ENCODE results near the gene NOL12. TPM values are rescaled to one million over a fixed set of nuclear protein-coding genes. Genes with fewer than 3 reads are reported as not detected.
A peak's percentile ranks its signal among the peaks of the same experiment; 100 is the strongest.

NOL12 gene
- polyA plus RNA-seq, 1 of the 3 experiments (the other 2 are of a cell fraction), result 52.2 TPM

DNA sequence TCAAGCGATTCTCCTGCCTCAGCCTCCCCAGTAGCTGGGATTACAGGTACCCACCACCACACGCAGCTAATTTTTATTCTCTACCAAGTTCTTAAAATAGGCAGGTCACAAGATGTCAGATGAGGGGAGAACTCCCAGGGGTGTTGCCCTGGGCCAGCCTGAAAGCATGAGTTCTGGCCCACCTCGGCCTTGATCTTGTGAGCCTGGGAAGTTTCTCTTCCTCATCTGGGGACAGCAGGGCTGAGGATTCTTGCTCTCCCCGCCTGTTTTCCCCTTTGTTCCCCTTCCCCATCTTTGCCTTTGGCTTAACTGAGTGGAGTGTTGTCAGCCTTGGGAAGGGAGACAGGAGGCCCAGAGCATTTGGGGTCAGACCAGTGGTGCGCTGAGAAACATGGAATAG lies 24.1 kb upstream of the NOL12 start:
- TF ChIP-seq TEAD4 (IDR thresholded peaks at IDR 0.05; ENCODE audit: borderline replicate concordance, insufficient read depth) (no peak), EZH2phosphoT487 (IDR thresholded peaks at IDR 0.05; ENCODE audit: borderline replicate concordance, low read depth) (no peak), TAF1 (IDR thresholded peaks at IDR 0.05; ENCODE audit: borderline replicate concordance, low read depth, low read length) (no peak), CTCF (IDR thresholded peaks at IDR 0.05) (no peak), MAX (IDR thresholded peaks at IDR 0.05; ENCODE audit: low read depth) (no peak)
- TF ChIP-seq, protein P1, sequence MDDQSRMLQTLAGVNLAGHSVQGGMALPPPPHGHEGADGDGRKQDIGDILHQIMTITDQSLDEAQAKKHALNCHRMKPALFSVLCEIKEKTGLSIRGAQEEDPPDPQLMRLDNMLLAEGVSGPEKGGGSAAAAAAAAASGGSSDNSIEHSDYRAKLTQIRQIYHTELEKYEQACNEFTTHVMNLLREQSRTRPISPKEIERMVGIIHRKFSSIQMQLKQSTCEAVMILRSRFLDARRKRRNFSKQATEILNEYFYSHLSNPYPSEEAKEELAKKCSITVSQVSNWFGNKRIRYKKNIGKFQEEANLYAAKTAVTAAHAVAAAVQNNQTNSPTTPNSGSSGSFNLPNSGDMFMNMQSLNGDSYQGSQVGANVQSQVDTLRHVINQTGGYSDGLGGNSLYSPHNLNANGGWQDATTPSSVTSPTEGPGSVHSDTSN (IDR thresholded peaks at IDR 0.05), result no peak
- TF ChIP-seq, protein P2, sequence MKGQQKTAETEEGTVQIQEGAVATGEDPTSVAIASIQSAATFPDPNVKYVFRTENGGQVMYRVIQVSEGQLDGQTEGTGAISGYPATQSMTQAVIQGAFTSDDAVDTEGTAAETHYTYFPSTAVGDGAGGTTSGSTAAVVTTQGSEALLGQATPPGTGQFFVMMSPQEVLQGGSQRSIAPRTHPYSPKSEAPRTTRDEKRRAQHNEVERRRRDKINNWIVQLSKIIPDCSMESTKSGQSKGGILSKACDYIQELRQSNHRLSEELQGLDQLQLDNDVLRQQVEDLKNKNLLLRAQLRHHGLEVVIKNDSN (IDR thresholded peaks at IDR 0.05; ENCODE audit: borderline replicate concordance, low read depth), result no peak
- Histone ChIP-seq H3F3A (replicated peaks; ENCODE audit: insufficient read depth) (peaks cover 16% of the 10 kb centered on the region), H3K4me2 (no peak overlapping the region), H3K27ac (ENCODE audit: low read depth in 2 of 2, low read length in 1 of 2) (peak overlapping the region; percentile 26 to 83; a peak in 2 of 4 replicates), H3K36me3 (replicated peaks in 1 of 2; ENCODE audit: control insufficient read depth in 1 of 2, insufficient read depth in 2 of 2, low read length in 1 of 2) (peaks cover 0 to 2% of the 10 kb centered on the region in 2 experiments), H3K9ac (no peak overlapping the region), H3K4me1 (ENCODE audit: control insufficient read depth in 1 of 2, insufficient read depth in 2 of 2, low read depth in 1 of 2, low read length in 1 of 2) (peaks cover 19 to 37% of the 10 kb centered on the region in 2 experiments; a peak in 3 of 4 replicates), H3K79me2 (ENCODE audit: insufficient read depth) (peaks cover 69% of the 10 kb centered on the region), H3K27me3 (ENCODE audit: insufficient read depth) (no peaks in the 10 kb centered on the region), H3K9me2 (no peaks in the 10 kb centered on the region), H2AFZ (ENCODE audit: low read depth) (no peak overlapping the region), H4K20me1 (ENCODE audit: insufficient read depth) (peaks cover 22% of the 10 kb centered on the region; the same call in 1 of the 2 replicates), H3K4me3 (ENCODE audit: low read depth in 2 of 2, low read length in 1 of 2) (no peak overlapping the region), H3K9me3 (no peaks in the 10 kb centered on the region)
- ChIA-PET CTCF (interaction anchor here (0.8 to 44.3 kb wide), 8 partner anchors 9 to 119 kb away, joined by 3 to 898 read pairs (median 13); partner anchors contain the start of genes LGALS1, NOL12, SH3BP1 and TRIOBP), POLR2A (interaction anchor here (0.8 to 1.3 kb wide), 2 partner anchors 13 to 34 kb away, joined by 3 to 4 read pairs; partner anchors contain the start of gene LGALS1)
- 83% methylated on average over 5 of the region's 5 CpGs for WGBS (ENCODE audit: low lambda C conversion rate)
- DNase-seq, result no peak

DNA sequence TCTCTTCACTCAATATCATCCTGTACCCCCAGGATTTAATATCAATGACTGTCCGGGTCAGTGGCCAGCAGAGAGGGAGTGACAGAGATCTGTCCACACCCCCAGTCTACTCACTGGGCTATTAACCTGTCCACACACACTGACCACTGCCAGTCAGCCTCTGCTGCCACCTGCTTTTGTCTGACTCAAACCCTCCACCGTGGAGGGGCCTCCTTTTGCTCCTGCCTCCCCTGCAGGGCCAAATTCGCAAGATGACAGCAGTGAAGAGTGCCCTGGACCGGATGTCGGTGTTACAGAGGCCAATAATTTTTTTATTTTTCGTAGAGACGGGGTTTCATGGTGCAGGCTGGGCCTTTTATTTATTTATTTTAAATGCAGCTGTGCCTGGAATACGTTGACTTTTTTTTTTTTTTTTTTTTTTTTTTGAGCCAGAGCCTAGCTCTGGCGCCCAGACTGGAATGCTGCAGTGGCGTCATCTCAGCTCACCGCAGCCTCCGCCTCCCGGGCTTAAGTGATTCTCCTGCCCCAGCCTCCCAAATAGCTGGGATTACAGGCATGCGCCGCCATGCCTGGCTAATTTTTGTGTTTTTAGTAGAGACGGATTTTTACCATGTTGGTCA lies 22.5 kb upstream of the NOL12 start:
- ChIA-PET CTCF (interaction anchor here (0.6 to 44.3 kb wide), 3 partner anchors 19 to 140 kb away, joined by 3 to 898 read pairs (median 123); partner anchors contain the start of genes NOL12 and SH3BP1), POLR2A (interaction anchor here (0.6 to 1.1 kb wide), 2 partner anchors 11 to 55 kb away, joined by 3 read pairs; no protein-coding TSS in a partner anchor)
- Histone ChIP-seq H3K79me2 (ENCODE audit: insufficient read depth) (peaks cover 82% of the 10 kb centered on the region), H4K20me1 (ENCODE audit: insufficient read depth) (peaks cover 22% of the 10 kb centered on the region; the same call in 1 of the 2 replicates), H3K27ac (ENCODE audit: low read depth in 2 of 2, low read length in 1 of 2) (no peak overlapping the region), H3K4me3 (ENCODE audit: low read depth in 2 of 2, low read length in 1 of 2) (no peak overlapping the region), H3K9ac (no peak overlapping the region), H3K9me3 (no peaks in the 10 kb centered on the region), H3K27me3 (ENCODE audit: insufficient read depth) (no peaks in the 10 kb centered on the region), H2AFZ (ENCODE audit: low read depth) (no peak overlapping the region), H3K4me1 (ENCODE audit: control insufficient read depth in 1 of 2, insufficient read depth in 2 of 2, low read depth in 1 of 2, low read length in 1 of 2) (peaks cover 15 to 30% of the 10 kb centered on the region in 2 experiments; a peak in 3 of 4 replicates), H3K9me2 (no peaks in the 10 kb centered on the region), H3F3A (replicated peaks; ENCODE audit: insufficient read depth) (peaks cover 10% of the 10 kb centered on the region), H3K36me3 (replicated peaks in 1 of 2; ENCODE audit: control insufficient read depth in 1 of 2, insufficient read depth in 2 of 2, low read length in 1 of 2) (peaks cover 0 to 2% of the 10 kb centered on the region in 2 experiments), H3K4me2 (no peak overlapping the region)
- no peak for DNase-seq
- WGBS (ENCODE audit: low lambda C conversion rate), result 88% methylated on average over 16 of the region's 16 CpGs
- TF ChIP-seq SIN3A (IDR thresholded peaks at IDR 0.05; ENCODE audit: borderline replicate concordance, low read depth, low read length), result no peak
- no peak for TF ChIP-seq GATA2 (CRISPR knock-in tag; IDR thresholded peaks at IDR 0.05)
- TF ChIP-seq MEF2A (IDR thresholded peaks at IDR 0.05; ENCODE audit: borderline replicate concordance, low read depth), result no peak
- no peak for TF ChIP-seq CTCF (IDR thresholded peaks at IDR 0.05)
- no peak for TF ChIP-seq EP300 (IDR thresholded peaks at IDR 0.05; ENCODE audit: borderline replicate concordance in 1 of 2, low read depth in 1 of 2, low read length in 1 of 2)
- TF ChIP-seq, protein P2 (IDR thresholded peaks at IDR 0.05; ENCODE audit: borderline replicate concordance, low read depth), result no peak

Measured in SK-N-SH (cell line).